ENCODE results near the gene NDUFV1.
A peak's percentile ranks its signal among the peaks of the same experiment; 100 is the strongest.
"Not testable (repeated sequence)": the region's sequence is repeated elsewhere in the genome, so short reads cannot be mapped to it uniquely, and the experiment has no call there.

The NDUFV1 gene

DNA sequence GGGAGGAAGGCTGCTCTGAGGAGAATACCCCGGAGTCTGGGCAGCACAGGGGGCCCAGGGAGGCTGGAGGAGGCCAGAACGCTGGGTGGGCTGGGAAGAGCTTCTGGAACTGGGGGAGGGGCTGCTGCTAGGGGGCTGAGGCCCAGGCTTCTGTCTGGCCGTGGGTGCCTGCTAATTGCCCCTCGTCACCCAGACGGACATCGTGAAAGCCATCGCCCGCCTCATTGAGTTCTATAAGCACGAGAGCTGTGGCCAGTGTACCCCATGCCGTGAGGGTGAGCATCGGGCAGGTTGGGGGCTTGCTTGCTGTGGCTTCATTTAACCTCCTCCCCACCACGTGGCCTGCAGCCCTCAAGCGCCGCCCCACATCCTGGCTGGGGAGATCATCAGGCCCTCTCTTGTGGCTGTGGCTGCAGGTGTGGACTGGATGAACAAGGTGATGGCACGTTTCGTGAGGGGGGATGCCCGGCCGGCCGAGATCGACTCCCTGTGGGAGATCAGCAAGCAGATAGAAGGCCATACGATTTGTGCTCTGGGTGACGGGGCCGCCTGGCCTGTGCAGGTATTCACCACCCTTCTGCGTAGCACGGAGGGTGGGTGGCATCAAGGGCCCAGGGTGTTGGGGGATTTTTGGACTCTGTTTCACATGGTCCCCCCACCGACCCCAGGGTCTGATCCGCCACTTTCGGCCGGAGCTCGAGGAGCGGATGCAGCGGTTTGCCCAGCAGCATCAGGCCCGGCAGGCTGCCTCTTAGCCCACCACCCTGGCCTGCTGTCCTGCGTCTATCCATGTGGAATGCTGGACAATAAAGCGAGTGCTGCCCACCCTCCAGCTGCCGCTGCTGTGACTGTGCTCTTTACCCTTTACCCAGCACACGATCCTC, 5.2 kb downstream of the NDUFV1 start:
- no peak for DNase-seq

DNA sequence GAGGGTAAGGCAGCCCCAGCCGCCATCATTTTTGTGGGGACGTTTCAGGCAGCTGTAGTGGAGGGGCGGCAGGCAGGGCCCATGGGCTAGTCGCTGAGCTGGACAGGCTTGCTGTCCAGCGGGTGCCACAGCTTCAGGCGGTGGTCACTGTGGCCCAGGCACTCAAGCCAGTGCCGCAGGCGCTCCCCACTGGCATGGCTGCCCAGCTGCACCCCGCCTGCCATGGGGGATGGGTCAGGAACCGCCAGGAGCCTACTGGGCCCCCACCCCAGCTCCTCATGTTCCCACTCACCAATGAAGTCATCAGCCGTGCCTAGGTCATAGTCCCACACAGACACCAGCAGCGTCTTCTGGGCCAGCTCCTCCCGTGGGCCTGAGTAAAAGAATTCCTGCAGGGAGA, 6.0 kb downstream of the NDUFV1 start:
- no peak for DNase-seq

DNA sequence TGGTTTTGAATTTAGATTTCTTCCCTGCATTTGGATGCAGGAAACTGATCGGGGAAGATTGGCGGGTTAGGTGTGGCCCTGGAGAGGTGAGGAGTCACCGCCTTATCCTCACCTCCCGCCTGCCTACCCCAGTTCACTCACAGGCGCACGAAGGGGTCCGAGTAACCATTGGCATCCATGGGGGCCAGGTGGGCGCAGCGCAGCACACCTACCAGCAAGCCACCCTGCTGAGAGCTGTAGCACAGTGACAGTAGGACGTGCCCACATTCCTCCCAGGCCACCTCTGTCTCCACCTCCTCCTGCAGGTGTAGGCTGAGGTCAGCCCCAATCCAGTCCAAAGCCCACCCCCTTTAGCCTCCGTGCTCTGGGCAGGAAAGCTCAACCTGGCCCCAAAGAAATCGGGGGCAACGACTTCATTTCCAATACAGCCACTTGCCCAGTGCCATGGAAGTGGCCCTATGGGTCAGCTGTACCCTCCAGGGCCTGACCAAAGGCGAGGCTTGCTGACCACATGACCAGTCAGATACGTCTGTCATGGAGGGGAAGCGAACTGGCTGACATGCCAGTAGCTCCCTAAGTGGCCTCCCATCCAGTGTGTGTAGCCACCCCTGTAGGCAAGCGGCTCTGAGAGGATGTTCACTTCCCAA, 6.7 kb downstream of the NDUFV1 start:
- DNase-seq: no peak

DNA sequence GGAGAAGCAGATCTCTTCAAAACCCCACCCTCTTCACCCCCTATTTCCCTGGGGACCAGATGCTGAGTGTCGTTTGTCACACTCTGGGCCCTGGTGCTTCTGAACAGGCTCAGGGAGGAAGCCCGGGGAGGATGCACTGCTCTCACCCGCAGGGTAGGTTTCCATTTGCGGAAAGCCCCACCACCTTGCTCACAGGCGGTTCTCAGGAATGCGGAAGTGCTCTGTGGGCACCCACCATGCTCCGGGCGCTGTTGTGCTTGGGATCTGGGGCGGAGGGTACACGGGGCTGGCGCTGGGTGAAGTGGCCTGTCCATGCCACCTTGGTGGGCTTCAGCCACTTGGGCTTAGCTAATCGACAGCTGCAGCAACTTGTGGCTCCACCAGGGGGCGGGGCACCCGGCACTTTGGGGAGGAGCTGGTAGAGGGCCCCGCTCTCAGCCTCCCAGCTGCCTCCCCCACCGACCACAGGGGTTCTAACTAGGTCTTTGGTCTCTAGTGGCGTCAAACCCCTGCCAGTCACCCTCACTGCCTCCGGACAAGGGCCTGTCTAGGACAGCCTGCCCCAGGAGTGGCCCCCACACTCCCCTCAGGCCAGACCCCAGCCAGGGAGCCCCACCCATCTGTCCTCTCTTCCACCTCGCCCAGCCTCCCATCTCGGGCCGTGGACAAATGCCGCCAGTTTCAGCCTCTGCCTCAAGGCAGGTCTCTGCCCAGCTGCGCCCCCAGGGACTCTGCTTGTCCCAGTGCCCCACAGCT, 7.4 kb downstream of the NDUFV1 start:
- peak; percentile 88 for DNase-seq

DNA sequence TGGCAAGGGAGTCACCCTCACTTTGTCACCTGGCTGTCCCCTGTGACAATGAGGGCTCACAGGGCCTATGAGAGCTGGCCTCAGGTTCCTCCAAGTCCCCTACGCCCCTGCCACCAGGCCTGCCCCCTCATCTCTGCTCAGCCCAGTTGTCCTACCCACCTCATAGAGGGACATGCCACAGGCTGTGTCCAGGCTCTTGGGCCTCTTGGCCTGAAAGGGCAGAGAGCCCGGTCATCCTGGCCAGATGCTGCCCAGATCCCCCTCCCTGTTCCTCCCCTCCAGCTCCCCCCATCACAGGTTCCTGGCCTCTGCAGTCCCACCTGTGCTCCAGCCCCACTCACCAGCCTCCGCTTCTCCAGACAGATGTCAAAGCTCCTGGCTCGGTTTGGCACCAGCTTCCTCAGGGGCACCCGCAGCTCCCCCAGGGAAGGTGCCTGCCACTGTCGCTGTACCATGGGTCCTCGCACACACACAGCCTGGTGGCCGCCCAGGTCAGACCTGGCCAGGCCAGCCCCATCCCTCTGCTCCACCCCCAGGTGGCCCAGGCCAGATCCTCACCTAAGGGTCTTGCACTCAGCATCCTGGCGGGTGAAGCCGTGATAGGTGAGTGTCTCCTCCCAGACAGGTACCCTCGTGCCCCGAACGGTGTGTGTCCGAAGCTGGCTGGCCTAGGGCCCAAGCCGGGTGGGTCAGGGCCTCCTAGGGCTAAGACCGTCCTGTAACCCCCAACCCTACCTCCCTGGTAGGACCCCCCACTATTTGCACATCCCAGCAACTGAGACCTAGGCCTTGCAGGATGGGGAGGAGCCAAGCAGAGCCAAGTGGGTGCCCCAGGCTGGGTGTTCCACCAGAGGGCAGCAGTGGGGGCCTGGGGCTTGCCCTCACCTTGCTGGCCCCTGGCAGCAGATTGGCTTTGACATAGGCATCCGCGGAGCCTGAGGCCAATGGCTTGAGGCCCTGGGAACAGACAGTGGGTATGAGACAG, 8.3 kb downstream of the NDUFV1 start:
- peak; percentile 77 for DNase-seq

DNA sequence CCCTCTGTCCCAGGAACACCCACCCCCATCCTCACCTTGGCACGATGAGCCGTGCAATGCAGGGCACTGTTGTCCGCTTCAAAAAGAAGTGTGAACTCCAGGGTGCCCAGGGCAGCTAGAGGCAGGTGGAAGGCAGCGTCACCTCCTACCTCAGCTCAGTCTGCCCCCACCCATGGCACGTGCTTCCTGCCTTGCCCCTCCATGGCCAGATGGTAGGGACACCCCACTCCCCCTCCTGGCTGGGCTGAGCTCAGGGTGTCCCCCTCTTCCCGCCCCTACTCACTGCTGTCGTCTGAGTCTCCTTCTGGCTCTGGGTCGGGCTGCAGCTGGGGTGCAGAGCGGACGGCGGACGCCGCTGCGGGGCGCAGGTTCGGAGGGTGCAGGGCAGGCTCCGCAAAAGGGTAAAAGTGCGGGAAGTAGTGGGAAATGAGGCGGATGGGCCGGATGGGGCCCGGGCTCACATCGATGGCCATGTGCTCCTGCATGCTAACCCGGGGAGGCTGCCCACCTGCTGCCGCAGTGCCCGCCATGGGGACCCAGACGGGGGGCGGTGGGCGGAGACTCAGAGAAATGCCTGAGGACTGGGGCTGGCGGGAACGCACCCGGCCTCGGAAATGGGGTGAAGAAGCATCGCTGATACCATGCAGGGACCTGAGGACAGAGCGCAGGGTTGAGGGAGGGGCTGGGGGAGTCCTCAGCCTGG, 9.1 kb downstream of the NDUFV1 start:
- DNase-seq: no peak

DNA sequence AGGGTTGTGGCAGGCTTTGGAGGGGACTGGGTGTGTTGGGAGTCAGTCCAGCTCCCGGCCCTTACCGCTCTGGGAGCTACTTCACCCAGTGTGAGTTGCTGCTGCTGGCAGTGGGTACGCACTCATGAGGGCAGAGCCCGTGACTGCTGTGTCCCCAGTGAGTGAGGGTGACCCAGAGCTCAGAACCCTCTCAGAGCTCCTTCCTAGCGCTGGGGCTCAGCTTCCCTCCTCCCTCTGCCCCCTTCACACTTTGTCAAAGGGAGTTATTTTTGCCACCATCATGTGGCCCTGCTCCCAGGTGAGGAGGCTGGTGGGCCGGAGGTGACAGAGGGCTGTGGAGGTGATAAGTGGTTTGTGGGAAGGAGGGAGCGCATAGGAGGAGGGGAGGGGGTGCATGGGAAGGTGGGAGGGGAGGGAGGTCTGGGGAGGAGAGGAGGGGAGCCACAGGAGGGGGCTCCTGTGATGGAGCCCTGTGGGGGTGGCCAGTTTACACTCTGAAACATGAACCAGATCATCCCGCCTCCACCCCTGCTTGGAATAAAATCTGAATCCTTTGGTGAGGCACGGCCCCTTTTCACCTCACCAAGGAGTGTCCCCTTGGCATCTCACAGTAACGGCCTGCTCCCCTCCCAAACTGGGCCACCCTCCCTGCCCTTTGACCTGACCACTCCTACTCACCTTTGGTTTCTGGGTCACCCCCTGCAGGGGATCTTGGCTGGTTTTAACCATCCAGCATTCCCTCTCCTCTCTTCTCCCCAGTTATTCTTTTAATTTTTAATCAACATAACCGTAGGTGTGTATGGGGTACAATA, 9.9 kb downstream of the NDUFV1 start:
- no peak for DNase-seq

DNA sequence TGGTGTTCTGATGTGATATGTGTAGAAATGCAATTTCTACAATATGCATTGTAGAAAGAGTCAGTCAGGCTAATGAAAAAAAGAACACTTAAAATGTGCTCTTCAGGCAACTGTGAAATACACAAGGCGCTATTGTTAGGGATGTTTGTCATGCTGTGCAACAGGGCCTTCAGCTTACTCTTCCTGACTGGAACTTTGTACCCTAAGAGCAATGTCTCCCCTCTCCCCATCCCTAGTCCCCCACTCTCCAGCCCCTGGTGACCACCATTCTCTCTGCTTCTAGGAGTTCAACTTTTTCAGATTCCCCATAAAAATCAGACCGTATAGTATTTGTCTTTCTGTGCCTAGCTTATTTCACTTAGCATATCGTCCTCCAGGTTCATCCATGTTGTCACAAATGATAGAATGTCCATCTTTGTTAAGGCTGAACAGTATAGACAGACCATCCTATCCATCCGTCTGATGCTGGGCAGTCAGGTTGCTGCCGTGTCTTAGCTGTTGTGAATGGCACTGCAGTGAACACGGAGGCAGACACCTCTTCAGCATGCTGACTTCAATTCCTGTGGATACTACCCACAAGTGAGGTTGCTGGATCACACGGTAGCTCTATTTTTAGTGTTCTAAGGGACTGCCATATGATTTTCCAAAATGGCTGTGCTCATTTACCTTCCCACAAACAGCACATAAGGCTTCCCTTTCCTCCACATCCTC, 10.7 kb downstream of the NDUFV1 start:
- DNase-seq: no peak

DNA sequence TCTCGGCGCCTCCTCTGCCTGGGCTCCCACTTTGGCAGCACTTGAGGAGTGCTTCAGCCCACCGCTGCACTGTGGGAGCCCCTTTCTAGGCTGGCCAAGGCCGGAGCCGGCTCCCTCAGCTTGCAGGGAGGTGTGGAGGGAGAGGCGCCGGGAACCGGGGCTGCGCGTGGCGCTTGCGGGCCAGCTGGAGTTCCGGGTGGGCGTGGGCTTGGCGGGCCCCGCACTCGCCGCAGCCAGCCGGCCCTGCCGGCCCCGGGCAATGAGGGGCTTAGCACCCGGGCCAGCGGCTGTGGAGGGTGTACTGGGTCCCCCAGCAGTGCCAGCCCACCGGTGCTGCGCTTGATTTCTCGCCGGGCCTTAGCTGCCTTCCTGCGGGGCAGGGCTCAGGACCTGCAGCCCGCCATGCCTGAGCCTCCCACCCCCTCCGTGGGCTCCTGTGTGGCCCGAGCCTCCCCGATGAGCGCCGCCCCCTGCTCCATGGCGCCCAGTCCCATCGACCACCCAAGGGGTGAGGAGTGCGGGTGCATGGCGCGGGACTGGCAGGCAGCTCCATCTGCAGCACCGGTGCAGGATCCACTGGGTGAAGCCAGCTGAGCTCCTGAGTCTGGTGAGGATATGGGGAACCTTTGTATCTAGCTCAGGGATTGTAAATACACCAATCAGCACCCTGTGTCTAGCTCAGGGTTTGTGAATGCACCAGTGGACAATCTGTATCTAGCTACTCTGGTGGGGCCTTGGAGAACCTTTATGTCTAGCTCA, 12.3 kb downstream of the NDUFV1 start:
- DNase-seq: not testable (repeated sequence)

DNA sequence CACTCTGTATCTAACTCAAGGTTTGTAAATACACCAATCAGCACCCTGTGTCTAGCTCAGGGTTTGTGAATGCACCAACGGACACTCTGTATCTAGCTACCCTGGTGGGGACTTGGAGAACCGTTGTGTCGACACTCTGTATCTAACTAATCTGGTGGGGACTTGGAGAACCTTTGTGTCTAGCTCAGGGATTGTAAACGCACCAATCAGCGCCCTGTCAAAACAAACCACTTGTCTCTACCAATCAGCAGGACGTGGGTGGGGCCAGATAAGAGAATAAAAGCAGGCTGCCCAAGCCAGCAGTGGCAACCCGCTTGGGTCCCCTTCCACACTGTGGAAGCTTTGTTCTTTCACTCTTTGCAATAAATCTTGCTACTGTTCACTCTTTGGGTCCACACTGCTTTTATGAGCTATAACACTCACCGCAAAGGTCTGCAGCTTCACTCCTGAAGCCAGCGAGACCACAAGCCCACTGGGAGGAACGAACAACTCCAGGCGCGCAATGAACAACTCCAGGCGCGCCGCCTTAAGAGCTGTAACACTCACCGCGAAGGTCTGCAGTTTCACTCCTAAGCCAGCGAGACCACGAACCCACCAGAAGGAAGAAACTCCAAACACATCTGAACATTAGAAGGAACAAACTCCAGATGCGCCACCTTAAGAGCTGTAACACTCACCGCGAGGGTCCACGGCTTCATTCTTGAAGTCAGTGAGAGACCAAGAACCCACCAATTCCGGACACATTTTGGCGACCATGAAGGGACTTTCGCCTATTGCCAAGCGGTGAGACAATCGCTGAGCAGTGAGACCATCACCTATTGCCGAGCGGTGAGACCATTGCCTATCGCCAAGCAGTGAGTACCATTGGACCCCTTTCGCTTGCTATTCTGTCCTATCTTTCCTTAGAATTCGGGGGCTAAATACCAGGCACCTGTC, 13.2 kb downstream of the NDUFV1 start:
- not testable (repeated sequence) for DNase-seq

DNA sequence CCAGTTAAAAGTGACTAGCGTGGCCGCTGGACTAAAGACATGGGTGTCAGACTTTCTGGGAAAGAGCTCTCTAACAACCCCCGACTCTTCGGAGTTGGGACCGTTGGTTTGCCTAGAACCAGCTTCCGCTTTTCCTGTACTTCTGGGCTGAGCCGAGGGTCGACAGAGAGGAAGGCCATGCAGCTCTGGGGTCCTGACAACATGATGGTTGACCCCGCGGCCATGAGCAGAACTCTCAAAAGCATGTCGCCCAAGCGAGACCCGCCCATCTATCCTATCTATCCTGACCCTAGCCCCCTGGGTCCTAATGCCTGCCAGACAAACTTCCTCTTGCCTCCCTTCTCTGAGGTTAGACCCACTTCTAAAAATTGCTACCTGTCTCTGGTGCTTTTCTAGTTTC, 13.9 kb downstream of the NDUFV1 start:
- not testable (repeated sequence) for DNase-seq

DNA sequence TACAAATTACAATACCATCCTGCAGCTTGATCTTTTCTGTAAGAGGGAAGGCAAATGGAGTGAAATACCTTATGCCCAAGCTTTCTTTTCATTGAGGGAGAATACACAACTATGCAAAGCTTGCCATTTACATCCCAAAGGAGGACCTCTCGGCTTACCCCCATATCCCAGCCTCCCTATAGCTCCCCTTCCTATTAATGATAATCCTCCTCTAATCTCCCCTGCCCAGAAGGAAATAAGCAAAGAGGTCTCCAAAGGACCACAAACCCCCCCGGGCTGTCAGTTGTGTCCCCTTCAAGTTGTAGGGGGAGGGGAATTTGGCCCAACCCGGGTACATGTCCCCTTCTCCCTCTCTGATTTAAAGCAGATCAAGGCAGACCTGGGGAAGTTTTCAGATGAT, 15.2 kb downstream of the NDUFV1 start:
- not testable (repeated sequence) for DNase-seq

DNA sequence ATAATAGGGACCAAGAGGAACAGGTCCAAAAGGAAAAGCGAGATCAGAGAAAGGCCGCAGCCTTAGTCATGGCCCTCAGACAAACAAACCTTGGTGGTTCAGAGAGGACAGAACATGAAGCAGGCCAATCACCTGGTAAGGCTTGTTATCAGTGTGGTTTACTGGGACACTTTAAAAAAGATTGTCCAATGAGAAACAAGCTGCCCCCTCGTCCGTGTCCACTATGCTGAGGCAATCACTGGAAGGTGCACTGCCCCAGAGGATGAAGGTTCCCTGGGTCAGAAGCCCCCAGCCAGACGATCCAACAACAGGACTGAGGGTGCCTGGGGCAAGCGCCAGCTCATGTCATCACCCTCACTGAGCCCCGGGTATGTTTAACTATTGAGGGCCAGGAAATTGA, 16.2 kb downstream of the NDUFV1 start:
- DNase-seq: not testable (repeated sequence)

DNA sequence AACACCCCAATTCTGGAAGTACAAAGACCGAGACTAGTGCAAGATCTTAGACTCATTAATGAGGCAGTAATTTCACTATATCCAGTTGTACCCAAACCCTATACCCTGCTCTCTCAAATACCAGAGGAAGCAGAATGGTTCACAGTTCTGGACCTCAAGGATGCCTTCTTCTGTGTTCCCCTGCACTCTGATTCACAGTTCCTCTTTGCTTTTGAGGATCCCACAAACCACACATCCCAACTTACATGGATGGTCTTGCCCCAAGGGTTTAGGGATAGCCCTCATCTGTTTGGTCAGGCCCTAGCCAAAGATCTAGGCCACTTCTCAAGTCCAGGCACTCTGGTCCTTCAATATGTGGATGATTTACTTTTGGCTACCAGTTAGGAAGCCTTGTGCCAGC, 17.1 kb downstream of the NDUFV1 start:
- DNase-seq: not testable (repeated sequence)

DNA sequence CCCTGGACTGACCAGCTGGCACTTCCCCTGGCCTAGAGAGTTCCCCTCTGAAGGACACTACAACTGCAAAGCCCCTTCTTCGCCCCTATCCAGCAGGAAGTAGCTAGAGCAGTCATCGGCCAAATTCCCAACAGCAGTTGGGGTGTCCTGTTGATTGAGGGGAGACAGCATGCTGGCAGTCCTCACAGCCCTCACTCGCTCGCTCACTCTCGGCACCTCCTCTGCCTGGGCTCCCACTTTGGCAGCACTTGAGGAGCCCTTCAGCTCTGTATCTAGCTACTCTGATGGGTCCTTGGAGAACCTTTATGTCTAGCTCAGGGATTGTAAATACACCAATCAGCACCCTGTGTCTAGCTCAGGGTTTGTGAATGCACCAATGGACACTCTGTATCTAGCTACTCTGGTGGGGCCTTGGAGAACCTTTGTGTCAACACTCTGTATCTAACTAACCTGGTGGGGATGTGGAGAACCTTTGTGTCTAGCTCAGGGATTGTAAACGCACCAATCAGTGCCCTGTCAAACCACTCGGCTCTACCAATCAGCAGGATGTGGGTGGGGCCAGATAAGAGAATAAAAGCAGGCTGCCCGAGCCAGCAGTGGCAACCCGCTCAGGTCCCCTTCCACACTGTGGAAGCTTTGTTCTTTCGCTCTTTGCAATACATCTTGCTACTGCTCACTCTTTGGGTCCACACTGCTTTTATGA, 19.5 kb downstream of the NDUFV1 start:
- DNase-seq: not testable (repeated sequence)

DNA sequence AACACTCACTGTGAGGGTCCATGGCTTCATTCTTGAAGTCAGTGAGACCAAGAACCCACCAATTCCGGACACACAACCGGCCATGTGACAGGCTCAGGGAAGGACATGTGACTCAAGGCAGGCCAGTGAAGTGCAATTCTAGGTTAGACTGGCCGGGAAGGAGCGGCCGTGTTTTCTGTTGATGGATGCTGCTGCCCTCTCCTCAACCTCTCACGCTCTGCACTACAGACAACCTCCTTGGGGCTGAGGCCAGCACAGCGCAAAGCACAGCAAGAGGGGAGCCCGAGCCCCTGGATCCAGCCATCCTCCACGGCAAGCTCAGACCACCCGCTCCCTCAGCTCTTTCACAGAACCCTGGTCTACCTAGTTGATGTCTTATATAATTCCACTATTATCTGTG, 20.2 kb downstream of the NDUFV1 start:
- no peak for DNase-seq

DNA sequence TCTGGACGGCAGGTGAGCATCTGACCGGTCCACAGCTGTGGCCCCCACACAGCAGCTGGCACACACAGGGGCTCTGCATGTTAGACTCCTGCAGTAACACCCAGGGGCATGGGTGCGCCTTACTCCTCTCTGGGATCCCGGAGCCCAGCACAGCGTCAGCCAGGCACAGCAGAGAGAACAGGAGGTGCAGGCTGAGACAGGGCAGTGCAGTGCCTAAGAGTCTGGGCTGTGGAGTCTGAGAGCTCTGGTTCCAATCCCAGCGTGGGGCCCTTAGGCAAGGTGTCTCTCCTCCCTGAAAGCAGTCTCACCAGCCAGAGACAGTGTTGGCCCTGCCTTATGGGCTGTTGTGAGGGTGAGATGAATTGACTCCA, 20.7 kb downstream of the NDUFV1 start:
- DNase-seq: no peak

Measured in stimulated activated CD4-positive, alpha-beta T cell treated with anti-CD3 and anti-CD28 coated beads, Interleukin-15, amount 100 ng/mL, for 24 hours (primary cell).